HG03097 (cell line): Measurements from ENCODE around the gene AVPR1B.

ENCODE experiments used
- ATAC-seq: cut with Tn5 transposase; IDR thresholded peaks from one replicate; pipeline ENCODE4 v1.9.1; 2021; ENCODE audit not compliant: unreplicated experiment, low FRiP score

The AVPR1B gene

DNA sequence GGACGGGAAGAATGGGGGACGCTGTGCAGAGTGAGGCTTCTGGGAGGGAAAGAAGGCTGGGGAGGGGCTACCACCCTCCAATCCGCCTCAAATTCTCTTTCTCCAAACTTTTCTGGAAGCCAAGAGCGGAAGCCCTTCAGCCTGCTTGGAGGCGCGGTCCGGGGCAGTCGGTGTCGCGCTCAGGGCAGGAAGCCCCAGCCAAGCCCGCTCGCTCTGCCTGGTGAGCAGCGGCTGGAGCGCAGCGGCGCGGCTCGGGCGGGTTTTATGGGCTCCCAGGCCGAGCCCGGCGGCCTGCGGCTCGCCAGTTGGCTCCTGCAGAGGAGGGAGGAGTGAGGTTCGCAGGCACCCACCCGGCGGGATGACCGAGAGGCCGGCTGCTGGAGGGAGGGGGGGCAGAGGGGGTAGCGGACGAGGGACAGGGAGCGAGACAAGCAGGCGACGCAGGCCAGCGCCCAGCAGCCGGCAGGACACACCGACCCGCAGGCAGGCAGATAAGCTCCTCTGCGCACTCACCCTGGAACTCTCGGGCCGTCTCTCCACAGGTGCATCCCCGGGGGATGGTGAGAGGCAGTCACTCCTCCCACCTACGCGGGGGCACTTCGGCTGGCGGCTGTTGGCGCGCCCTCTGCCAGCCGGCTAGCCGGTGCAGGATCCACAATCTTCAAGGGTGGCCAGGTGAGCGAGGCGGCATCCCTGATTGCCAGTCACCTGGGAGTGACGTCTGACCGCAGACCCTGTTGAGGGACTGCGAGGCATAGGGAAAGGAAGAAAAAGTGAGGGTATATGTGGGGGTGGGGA is at the start of gene AVPR1B:
AVPR1B (minus strand) TSS at position 238 of the 798 bp plus-strand sequence. CDS start 498 bp downstream, outside the sequence.
- no peak for ATAC-seq

DNA sequence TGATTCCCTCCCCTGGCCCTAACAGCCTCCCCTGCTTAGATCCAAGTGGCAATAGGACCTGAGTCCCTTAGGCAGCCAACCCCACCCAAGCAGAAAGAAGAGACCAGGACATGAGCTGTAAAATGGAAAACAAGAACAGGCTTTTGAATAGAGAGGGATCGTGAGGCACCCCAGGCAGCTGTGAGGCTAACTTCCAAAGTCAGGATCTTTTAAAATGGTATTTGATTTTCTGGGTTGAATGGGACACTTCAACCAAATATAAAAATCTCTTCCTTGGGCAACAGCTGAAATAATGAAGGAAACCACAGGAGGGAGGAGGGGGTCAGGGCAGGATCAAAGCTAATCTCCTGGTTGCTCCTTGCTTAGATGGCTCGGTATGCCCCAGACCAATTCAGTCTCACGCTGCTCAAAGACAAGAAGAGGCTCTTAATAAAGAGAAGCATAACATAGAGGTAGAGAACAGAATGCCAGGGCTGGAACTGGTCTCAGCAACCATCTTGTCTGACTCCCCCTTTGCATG is 28.6 kb upstream of the AVPR1B start:
- no peak for ATAC-seq

- no peak for ATAC-seq
These were observed 27.4 kb upstream of the AVPR1B start for GRCh38 chr1:206144605-206145004.

DNA sequence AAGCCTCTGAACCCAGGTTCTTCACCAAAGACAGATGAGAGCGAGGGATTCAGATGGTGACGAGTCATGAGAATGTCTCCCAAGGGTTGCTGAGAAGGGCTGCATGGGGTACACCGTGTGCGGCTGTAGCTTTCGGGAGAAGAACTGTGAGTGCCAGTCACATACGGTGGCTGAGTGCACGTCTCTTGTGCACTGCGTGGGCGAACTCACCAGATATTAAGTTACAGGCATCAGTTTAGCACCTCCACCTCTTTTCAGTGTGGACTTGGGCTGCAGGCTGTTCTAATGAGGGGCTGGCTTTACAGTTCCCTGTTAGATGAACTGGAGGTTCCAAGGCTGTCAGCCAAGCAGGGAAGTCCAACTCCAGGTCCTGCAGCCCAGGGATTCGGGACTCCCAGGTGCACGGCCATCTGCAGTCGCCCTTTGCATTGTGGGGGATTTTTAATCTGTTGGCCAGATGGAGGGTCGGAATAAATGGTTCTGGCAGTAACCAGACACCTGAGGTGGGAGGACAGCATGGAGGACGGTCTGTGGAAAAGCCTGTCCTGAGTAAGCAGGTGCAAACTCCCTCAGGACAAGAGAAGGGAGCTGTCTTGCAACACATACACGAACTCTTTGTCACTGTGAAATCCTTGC is 26.5 kb upstream of the AVPR1B start:
- no peak for ATAC-seq

DNA sequence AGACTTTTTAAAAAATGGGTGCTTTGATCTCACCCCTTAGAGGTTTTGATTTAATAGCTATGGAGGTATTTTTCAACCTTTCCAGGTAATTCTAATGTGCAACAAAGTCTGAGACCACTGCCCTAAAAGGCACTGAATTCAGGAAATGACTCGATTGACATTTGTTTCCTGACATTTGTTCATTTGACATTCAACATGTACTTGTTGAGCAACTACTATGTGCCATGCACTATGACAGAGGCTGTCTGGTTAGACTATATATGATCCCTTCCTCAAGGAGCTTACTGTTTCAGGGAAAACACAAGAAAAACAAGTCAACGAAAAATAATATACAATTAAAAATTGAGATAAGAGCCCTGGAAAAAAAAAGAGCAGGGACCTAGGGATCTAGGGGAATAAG is 25.6 kb upstream of the AVPR1B start:
- ATAC-seq = no peak

DNA sequence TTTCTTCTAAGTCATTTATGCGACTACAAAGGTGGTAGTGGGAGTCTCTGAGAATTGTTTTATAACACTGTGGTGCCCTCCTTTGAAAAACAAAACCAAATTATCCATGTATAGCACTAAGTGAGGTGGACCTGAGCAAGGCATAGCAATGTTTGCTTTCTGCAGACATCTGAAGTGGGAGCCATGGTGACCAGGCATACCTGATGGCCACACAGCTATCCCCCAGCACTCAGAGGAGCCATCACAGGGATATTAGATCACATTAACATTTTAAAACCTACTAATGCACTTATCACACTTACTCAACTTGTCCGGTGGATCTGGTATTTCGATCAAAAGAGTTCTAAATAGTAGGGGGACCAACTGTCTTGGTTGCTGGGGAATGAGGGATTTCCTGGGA is 24.8 kb upstream of the AVPR1B start:
- ATAC-seq = no peak

- ATAC-seq = no peak
These were observed 19.1 kb upstream of the AVPR1B start for GRCh38 chr1:206136241-206136640.

GRCh38 chr1:206135248-206135647 is 18.1 kb upstream of the AVPR1B start:
- ATAC-seq = no peak

GRCh38 chr1:206133751-206134415 is 16.7 kb upstream of the AVPR1B start:
- ATAC-seq = no peak

DNA sequence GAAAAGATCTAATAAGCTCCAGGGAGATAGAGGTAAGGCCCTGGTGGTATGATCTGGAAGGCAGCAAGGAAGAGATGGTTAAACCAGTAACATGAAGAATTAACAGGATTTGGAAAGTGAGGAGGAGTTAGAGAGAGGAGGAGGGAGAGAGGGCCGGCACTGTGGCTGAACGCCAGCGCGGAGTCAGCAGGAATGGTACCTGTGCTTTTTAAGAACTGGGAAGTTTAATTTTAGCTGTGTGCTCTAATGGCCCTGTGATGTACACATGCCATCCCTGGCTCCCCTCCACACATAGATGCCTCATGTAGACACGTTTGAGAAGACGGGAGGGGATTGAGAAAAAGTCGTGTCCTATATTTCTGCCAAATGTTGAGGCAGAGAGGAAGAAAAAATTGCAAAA is 13.8 kb upstream of the AVPR1B start:
- ATAC-seq = no peak

DNA sequence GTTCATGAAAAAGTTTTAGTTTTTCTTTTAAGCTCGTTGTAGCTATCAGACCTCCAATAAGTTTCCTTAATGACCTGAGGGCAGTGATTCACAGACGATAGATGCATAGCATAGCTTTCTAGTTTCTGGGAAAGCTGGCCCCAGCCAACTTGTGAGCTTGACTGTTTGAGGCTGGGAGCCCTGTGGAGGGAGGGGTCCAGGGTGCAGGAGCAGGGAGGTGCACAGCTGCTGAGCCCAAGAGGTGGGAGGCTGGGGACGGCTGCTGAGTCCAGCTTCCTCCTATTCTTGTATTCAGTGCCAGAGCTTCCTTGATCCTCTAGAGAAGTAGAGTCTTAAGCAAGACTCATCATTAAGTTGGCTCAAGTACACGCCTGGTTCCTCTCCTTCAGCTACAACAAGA is 11.0 kb upstream of the AVPR1B start:
- ATAC-seq = no peak

DNA sequence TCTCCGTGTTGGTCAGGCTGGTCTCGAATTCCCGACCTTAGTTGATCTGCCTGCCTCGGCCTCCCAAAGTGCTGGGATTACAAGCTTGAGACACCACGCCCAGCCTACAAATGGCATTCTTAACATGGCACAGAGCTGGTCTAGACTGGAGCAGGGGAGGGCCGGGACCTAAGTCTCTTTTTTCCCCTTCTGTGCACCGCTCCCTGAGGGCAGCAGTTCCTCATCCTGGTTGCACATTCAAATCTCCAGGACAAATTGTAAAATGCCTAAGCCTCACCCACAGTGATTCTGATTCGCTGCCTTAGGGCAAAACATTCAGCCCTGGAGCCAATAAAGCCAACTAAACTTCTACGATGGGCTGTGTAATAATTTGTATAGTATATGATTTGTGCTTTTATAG is 10.1 kb upstream of the AVPR1B start:
- ATAC-seq = no peak

GRCh38 chr1:206125346-206125745 is 8.2 kb upstream of the AVPR1B start:
- ATAC-seq = no peak

GRCh38 chr1:206122686-206123085 is 5.5 kb upstream of the AVPR1B start:
- no peak for ATAC-seq

DNA sequence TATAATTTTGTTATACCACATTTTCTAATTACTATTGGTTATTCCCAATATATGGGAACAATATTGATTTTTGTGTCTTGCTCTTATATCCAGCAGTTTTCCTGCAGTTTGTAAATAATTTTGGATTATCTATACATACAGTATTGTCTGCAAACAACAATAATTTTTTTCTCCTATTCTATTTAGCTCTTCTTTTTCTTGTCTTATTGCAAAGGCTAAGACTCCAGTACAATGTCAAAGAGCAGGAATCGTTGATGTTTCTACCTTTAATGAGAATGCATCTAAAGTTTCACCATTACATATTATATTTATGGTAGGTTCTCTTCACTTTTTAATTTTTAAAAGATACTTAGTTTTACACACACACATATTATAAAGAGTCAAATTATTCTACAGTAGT is 4.1 kb upstream of the AVPR1B start:
- no peak for ATAC-seq

- ATAC-seq = no peak
These were observed 3.2 kb upstream of the AVPR1B start for GRCh38 chr1:206120406-206120805.

GRCh38 chr1:206116873-206117150 is 376 bp downstream of the AVPR1B start:
- ATAC-seq = no peak

DNA sequence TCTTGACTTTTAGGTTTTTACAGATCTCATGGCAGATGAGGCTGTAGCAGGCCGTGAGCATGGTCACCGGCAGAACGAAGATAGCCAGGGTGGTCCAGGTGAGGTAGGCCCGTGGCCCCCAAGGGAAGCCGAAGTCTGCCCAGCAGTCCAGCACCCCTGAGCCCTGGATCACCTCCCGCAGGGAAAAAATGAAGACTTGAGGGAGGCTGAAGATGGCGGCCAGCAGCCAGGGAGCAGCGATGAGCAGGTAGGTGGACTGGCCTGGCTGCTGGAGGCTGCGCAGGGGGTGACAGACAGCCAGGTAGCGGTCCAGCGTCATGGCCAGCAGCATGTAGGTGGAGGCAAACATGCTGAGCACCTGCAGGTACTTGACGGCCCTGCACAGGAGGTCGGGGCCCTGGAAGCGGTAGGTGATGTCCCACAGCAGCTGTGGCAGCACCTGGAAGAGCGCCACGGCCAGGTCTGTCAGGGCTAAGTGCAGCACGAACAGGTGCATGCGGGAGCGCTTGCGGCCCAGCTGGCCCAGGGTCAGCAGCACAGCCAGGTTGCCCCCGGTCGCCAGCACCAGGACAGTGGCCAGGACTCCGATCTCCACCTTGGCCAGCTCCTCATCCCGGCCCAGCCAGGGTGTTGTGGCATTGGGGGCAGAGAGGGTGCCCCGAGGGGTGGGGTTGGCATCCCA is 856 bp downstream of the AVPR1B start:
- ATAC-seq = no peak

DNA sequence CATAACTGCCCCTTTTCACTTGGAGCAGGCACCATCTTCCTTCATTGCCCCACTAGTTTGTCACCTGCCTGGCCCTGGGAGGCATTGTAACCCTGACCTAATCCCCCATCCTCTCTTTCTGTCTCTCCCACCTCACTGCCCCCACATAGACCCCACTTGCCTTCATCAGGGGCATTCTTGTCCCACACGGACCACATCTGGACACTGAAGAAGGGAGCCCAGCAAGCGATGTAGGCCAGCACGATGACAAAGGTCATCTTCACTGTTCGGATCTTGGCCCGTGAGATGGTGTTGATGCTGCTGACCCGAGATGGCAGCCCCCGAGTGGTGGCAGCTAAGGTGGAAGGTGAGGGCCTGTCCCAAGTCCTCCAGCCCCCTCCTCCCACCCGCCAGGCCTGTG is 1.4 kb downstream of the AVPR1B start:
- ATAC-seq = no peak

- ATAC-seq = no peak
These were observed 2.2 kb downstream of the AVPR1B start for GRCh38 chr1:206114692-206115640.
